ENCODE data around the gene ZBTB2. TPM values are rescaled to one million over a fixed set of nuclear protein-coding genes. Genes with fewer than 3 reads are reported as not detected.

ZBTB2 gene
- total and polyA plus RNA-seq, 2 donors (not counting 3 experiments of a cell fraction or from before 2014, with no cell fraction given), result 11.8 to 13.1 TPM

Small RNA genes within 50 kb of the gene (small RNA-seq; reads per million reads assigned to genes)
- gene RF00019 (ENCODE audit: insufficient read depth, insufficient read length, low read depth, low replicate concordance), result not detected

Other genes with a start within 250 kb of the ZBTB2 start
- gene AKAP12, start 151.6 kb downstream of the ZBTB2 start, total RNA-seq, result 340 and 362 TPM in 2 replicates
- gene AKAP12, start 151.6 kb downstream of the ZBTB2 start, polyA plus RNA-seq, result 36.4 and 46.9 TPM in 2 replicates
- 17.2 and 21.4 TPM in 2 replicates for gene RMND1, start 60.6 kb upstream of the ZBTB2 start, total RNA-seq
- 4.1 and 6.3 TPM in 2 replicates for gene RMND1, start 60.6 kb upstream of the ZBTB2 start, polyA plus RNA-seq
- 0.07 and 0.53 TPM in 2 replicates for gene CCDC170, start 102.5 kb upstream of the ZBTB2 start, total RNA-seq
- gene CCDC170, start 102.5 kb upstream of the ZBTB2 start, polyA plus RNA-seq, result 0.13 and 0.21 TPM in 2 replicates